ACC112 (cell line): ENCODE results near the gene NALCN.

Experiments used
- H2AFZ ChIP-seq: fragments of 200-600 bp; sonication (generic); one replicate; pipeline ENCODE4 v1.6.0; 2017; ENCODE audit warnings: antibody characterized with exemption, low read length; ENCODE audit not compliant: unreplicated experiment
- H3K27ac ChIP-seq: fragments of 200-600 bp; sonication (generic); 2 replicates; pipeline ENCODE4 v1.5.1; 2014; ENCODE audit warnings: low read depth, mild to moderate bottlenecking, antibody characterized with exemption, low read length, moderate library complexity
- H3K27me3 ChIP-seq: fragments of 200-600 bp; sonication (generic); 2 replicates; pipeline ENCODE4 v1.6.1; 2014; ENCODE audit warnings: mild to moderate bottlenecking, antibody characterized with exemption, low read length, moderate library complexity, mixed read lengths; ENCODE audit not compliant: insufficient read depth
- H3K36me3 ChIP-seq: fragments of 200-600 bp; sonication (generic); 2 replicates; pipeline ENCODE4 v1.6.1; 2016; ENCODE audit warnings: mild to moderate bottlenecking, antibody characterized with exemption, low read length, moderate library complexity, mixed read lengths; ENCODE audit not compliant: insufficient read depth
- H3K4me1 ChIP-seq: fragments of 200-600 bp; sonication (generic); one replicate; pipeline ENCODE4 v1.6.1; 2016; ENCODE audit warnings: low read length, mixed read lengths; ENCODE audit not compliant: insufficient read depth, unreplicated experiment, control insufficient read depth
- H3K4me3 ChIP-seq: fragments of 200-600 bp; sonication (generic); 2 replicates; pipeline ENCODE4 v1.5.1; 2014; ENCODE audit warnings: mild to moderate bottlenecking, low read depth, low read length
- H3K79me2 ChIP-seq: fragments of 200-600 bp; sonication (generic); one replicate; pipeline ENCODE4 v1.6.0; 2016; ENCODE audit warnings: low read length; ENCODE audit not compliant: control insufficient read depth, unreplicated experiment, insufficient read depth

The NALCN gene

GRCh38 chr13:101013245-101013644 is 403.1 kb downstream of the NALCN start:
- Histone ChIP-seq H3K27me3 (peaks cover 28% of the 10 kb centered on the region; the same call in 1 of the 2 replicates), H2AFZ (no peak overlapping the region), H3K27ac (no peak overlapping the region), H3K4me1 (no peaks in the 10 kb centered on the region), H3K36me3 (no peaks in the 10 kb centered on the region), H3K79me2 (no peaks in the 10 kb centered on the region), H3K4me3 (no peak overlapping the region)

DNA sequence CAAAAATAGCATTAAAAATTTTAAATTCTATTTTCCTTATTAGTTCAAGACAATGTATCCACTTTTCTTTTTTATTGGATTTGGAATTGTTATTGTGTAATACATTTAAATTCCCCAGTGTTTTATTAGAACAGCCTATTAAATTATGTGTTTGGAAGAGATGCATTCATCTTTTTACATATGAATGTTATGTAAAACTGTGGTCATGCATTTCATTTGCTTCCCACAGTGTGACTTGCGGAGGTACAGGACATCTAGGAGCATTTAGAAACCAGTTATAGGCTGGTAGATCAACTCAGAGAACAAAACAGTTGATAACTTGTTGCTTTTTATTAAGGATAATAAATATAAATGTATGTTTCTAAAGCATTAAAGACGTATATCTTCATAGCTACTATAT is 406.2 kb downstream of the NALCN start:
- H3K79me2 ChIP-seq: no peaks in the 10 kb centered on the region
- no peak overlapping the region for H3K4me3 ChIP-seq

GRCh38 chr13:101007245-101007644 is 409.1 kb downstream of the NALCN start:
- Histone ChIP-seq H3K4me3 (no peak overlapping the region), H3K79me2 (no peaks in the 10 kb centered on the region), H2AFZ (no peak overlapping the region), H3K27ac (no peak overlapping the region), H3K27me3 (peaks cover 9% of the 10 kb centered on the region; the same call in 1 of the 2 replicates), H3K36me3 (no peaks in the 10 kb centered on the region), H3K4me1 (no peaks in the 10 kb centered on the region)

More for the DNA sequence above, 406.2 kb downstream of the NALCN start:
- Histone ChIP-seq H3K36me3 (no peaks in the 10 kb centered on the region), H2AFZ (no peak overlapping the region), H3K4me1 (no peaks in the 10 kb centered on the region), H3K27me3 (peaks cover 25% of the 10 kb centered on the region; the same call in 1 of the 2 replicates), H3K27ac (no peak overlapping the region)
